GM12872 (cell line): ENCODE results near the gene DOCK6.
A peak's percentile ranks its signal among the peaks of the same experiment; 100 is the strongest.

ENCODE experiments used
- TF ChIP-seq, protein P1 (sequence below): IDR thresholded peaks from 3 replicates; pipeline ENCODE4 v1.5.1; 2011; ENCODE audit warnings: low read depth, mild to moderate bottlenecking, low read length, moderate library complexity; ENCODE audit not compliant: insufficient read depth

The DOCK6 gene

DNA sequence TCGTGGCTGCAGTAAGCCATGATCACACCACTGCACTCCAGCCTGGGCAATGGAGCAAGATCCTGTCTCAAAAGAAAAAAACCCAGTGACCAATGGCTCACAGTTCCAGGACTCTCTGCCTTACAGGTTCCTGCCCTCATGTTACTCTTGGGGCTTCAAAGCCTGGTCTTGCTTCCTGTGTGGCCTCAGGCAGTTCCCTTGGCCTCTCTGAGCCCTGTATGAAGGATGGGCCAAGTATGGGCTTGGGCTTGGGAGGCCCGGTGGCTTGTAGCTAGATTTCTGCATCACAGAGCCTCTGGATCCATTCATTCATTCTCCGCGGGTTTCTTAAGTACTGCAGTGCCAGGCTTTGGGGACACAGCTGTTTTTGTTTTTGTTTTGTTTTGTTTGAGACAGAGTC, 32.9 kb upstream of the DOCK6 start:
- TF ChIP-seq, protein P1, sequence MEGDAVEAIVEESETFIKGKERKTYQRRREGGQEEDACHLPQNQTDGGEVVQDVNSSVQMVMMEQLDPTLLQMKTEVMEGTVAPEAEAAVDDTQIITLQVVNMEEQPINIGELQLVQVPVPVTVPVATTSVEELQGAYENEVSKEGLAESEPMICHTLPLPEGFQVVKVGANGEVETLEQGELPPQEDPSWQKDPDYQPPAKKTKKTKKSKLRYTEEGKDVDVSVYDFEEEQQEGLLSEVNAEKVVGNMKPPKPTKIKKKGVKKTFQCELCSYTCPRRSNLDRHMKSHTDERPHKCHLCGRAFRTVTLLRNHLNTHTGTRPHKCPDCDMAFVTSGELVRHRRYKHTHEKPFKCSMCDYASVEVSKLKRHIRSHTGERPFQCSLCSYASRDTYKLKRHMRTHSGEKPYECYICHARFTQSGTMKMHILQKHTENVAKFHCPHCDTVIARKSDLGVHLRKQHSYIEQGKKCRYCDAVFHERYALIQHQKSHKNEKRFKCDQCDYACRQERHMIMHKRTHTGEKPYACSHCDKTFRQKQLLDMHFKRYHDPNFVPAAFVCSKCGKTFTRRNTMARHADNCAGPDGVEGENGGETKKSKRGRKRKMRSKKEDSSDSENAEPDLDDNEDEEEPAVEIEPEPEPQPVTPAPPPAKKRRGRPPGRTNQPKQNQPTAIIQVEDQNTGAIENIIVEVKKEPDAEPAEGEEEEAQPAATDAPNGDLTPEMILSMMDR = no peak

DNA sequence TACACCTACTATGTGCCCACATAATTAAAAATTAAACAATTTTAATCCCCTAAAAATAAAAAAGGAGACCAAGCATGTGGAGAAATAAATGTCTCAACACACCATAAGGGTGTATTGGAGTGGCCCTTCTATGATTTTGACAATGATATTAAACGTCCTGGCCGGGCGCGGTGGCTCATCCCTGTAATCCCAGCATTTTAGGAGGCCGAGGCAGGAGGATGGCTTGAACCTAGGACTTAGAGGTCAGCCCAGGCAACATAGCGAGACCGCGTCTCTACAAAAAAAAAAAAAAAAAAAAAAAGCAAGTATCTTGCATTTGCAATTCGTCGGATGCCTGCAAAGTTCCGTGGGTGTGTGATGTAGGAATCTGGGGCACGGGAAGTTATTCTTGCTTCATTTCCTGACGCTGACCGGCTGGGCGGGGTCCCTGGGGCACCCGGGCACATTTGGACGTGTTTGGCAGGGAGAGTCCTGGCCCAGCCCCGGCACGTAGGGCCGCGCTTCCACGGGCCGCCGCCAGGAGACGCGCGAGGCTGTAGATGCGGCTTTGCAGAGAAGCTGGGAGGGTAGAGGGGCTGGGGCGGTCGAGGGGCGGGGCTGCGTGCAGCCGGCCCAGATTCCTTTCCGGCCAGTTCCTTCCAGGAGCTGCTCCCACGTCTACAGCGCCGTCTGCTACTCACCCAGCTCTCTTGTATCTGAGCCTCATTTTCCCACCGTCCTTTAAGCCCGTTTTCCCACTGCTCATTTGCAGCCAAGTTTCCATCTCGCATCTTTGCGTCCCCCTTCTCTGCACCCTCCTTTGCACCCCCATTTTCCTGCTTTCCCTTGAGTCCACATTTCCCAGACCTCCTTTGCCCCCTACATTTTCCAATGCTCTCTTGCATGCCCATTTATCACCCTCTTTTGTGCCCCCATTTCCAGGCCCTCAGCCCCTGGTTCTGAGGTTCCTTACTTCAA, 31.4 kb upstream of the DOCK6 start:
- TF ChIP-seq, protein P1 = peak; percentile 97

DNA sequence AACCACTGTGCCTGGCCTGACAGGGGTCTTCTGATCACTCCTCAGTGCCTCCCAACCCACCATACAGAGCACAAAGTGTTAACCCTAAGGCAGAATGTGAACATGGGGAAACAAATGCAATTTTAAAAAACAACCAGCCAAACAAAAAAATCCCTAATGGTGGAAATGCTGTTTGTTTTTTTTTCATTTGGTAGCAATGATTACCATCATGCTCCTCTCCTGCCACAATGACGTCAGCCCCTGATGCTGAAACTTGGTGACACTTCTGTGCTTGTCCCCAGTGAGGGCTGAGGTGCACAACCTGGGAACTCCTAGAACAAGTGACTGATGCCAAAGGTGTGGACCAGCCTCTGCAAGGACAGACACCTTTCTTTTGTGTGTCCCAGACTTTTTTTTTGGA, 29.7 kb upstream of the DOCK6 start:
- TF ChIP-seq, protein P1 = no peak

DNA sequence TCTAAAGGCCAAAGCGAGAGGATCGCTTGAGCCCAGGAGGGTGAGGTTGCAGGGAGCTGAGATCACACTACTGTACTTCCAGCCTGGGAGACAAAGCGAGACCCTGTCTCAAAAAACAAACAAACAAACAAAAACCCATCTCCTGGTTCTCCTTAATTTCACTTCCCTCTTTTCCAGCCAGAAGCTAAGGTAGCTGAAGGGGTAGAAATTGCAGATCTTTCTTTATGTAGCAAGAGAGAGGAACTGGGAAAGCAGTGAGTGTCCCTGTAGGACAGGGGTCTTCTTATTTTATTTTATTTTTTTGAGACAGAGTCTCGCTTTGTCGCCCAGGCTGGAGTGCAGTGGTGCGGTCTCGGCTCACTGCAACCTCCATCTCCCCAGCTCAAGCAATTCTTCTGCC, 29.1 kb upstream of the DOCK6 start:
- TF ChIP-seq, protein P1 = no peak

DNA sequence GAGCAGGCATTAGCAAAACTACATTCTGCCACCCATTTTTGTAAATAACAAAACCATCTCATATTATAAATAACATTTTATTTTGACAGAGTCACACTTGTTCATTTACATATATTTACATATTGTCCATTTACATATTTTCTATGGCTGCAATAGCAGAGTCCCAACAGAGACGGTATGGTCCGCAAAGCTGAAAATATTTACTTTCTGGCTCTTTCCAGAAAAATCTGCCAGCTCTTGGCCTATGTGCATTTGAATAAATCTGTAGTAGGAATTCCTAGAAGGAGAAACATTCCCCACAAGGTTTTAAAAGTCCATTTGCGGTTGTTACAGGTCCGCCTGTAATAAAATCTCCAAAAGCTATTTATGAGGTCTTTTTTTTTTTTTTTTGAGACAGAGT, 27.9 kb upstream of the DOCK6 start:
- TF ChIP-seq, protein P1 = no peak

DNA sequence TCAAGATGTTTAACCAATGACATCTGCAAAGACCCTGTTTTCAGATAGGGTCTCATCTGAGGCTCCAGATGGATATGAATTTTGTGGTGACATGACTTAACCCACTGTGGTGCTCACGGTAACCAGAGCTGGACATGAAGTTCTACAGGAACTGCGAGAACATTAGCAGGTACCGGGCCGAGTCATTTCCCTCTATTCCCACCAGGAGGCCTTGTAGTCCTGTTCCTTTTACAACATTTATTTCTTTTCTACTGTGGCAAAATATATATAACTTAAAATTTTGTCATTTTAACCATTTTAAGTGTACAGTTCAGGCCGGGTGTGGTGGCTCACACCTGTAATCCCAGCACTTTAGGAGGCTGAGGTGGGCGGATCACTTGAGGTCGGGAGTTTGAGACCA, 26.0 kb upstream of the DOCK6 start:
- TF ChIP-seq, protein P1 = peak; percentile 47

DNA sequence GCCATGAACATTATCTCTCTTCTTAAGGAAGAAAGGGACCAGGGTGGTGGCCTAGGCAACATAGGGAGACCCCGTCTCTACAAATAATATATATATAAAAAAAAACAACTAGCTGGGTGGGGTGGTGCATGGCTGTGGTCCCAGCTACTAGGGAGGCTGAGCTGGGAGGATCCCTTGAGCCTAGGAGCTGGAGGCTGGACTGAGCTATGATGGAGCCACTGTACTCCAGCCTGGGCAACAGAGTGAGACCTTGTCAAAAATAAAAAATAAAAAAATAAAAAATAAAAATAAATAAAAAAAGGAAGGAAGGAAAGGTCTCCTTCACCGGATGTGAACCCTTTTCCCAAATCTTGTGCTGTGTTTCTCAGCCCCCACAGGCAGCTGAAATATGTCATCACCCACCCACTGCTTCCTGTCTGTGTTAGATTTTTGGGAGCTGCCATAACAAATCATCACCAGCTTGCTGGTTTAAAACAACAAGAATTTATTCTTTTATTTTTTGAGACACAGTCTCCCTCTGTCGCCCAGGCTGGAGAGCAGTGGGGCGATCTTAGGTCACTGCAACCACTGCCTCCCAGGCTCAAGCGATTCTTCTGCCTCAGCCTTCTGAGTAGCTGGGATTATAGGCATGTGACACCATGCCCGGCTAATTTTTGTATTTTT, 24.1 kb upstream of the DOCK6 start:
- TF ChIP-seq, protein P1 = no peak
